Stimulated activated CD4-positive, alpha-beta T cell treated with anti-CD3 and anti-CD28 coated beads, Interleukin-4, amount 100 ng/mL, for 48 hours (primary cell): ENCODE results near the gene MAP2K6.

ENCODE experiments used
- DNase-seq, 2 donors: peaks; one replicate each; pipeline ENCODE4 v3.0.0-alpha.2; 2020; ENCODE audit warnings: low read depth in 2 of 2

Gene MAP2K6

GRCh38 chr17:69414408-69415274 lies at the start of gene MAP2K6:
Gene MAP2K6, plus strand, starts transcription at chr17:69414697. Its CDS starts 288 bp downstream, at chr17:69414985.
- peak; percentile 66 to 72 for DNase-seq

GRCh38 chr17:69367298-69367697 lies 47.2 kb upstream of the MAP2K6 start:
- no peak for DNase-seq

GRCh38 chr17:69373069-69373468 lies 41.4 kb upstream of the MAP2K6 start:
- DNase-seq = no peak

- no peak for DNase-seq
Measured at GRCh38 chr17:69375229-69375628, 39.3 kb upstream of the MAP2K6 start.

GRCh38 chr17:69388822-69389442 lies 25.6 kb upstream of the MAP2K6 start:
- no peak for DNase-seq

- no peak for DNase-seq
Measured at GRCh38 chr17:69390795-69391501, 23.5 kb upstream of the MAP2K6 start.

- DNase-seq = no peak
Measured at GRCh38 chr17:69401251-69401650, 13.2 kb upstream of the MAP2K6 start.

GRCh38 chr17:69402052-69402451 lies 12.4 kb upstream of the MAP2K6 start:
- DNase-seq = no peak

GRCh38 chr17:69404399-69404798 lies 10.1 kb upstream of the MAP2K6 start:
- DNase-seq = no peak

- no peak for DNase-seq
Measured at GRCh38 chr17:69405096-69405495, 9.4 kb upstream of the MAP2K6 start.

DNA sequence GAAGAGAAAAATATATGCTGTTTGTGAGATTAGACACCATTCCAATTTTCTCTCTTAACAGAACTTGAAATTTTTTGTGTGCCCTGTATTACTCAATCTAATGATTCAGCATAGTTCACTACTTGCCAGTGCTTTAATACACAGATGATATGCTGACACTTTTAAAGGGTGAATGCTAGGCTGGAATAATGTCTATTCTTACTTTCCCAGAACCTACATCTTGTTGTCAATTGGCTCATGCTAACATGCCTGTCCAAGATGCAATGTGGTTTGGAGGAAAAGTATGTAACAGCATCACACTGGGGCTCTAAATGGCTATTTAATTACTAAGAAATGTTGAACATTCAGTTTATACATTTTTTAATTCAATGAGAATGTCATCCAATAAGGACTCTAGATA lies 7.6 kb upstream of the MAP2K6 start:
- DNase-seq = no peak

DNA sequence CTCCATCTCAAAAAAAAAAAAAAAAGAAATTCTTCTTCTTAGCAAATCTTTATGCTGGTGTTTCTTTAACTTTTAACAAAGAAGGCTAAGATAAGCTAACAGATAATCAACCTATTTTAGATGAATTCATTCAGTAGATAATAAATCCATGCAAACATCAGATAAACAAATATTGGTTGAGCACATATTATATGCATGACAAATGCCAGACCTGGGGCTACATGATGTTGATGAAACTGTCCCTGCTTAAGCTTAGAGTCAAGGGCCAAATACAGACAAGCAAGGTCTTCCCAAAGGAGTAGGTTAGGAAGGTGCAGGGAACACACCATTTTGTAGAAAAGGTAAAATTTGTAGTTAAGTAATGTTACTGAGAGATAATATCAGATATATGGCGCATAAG lies 6.7 kb upstream of the MAP2K6 start:
- DNase-seq = no peak

DNA sequence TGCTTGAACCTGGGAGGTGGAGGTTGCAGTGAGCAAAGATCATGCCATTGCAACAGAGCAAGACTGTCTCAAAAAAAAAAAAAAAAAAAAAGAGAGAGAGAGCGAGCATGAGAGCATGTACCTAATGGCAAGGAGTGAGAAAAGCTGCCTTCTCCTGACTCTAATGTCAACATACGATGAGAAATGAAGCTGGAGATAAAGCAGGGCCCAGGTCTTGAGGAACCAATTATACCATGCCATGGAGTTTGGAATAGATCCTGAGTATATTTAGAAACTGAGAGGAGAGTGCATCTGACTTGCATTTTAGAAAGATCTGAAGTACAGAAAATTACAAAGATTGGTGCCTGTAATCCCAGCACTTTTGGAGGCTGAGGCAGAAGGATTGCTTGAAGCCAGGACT lies 3.8 kb upstream of the MAP2K6 start:
- DNase-seq = no peak

GRCh38 chr17:69411766-69412165 lies 2.7 kb upstream of the MAP2K6 start:
- no peak for DNase-seq

- no peak for DNase-seq
Measured at GRCh38 chr17:69412251-69412671, 2.2 kb upstream of the MAP2K6 start.

DNA sequence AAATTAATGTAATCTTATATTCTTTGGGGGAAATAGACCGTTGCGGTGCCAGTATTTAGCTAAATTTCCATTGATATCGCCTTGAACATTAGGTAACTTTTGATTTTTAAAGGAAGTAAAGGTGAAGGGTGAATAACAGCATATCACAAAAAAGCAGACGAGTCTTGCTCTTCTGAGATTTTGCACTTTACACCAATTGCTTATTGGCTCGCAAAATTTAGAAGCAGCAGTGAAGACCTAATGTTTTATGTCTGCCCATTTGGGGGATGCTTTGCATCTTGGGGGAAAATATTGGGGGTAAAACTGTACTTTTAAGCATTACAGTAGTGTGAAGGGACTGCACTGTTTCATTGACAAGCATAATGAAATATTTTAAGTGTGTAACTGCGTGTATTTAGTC lies 934 bp downstream of the MAP2K6 start:
- no peak for DNase-seq

- DNase-seq = no peak
Measured at GRCh38 chr17:69417545-69418483, 3.3 kb downstream of the MAP2K6 start.

GRCh38 chr17:69418535-69418934 lies 4.0 kb downstream of the MAP2K6 start:
- no peak for DNase-seq

- no peak for DNase-seq
Measured at GRCh38 chr17:69423450-69423849, 9.0 kb downstream of the MAP2K6 start.

DNA sequence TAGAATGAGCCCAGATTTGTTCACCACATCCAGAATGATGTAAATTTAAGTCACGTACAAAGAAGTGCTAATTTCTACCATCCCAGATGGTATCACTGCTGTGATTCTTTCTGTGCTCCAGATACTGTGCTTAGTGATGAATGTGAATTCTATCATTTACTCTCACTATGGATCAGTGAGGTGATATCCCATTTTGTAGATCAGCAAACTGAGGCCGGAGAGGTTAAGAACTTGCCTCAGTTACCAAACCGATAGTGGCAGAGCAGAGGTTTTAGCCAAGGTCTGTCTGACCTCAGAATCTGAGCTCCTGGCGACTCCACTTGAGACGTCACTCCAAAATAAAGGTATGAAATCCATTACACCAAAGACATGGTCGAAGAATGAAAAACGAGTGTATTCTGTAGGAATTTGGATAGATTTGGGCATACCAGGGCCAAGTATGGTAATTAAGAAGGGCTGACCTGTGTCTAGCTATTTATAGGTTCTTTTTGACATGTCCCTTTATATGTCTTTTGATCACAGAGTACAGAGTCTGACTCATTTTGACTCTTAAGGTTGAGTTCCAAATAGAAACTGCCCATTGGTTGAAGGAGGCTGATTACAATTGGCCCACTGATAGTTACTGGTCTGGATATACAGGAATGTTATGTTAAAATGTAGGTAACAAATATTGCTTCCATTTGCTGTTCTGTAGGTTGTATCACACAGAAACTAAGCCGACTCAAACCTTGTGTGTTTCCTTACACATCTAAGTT lies 10.0 kb downstream of the MAP2K6 start:
- no peak for DNase-seq

DNA sequence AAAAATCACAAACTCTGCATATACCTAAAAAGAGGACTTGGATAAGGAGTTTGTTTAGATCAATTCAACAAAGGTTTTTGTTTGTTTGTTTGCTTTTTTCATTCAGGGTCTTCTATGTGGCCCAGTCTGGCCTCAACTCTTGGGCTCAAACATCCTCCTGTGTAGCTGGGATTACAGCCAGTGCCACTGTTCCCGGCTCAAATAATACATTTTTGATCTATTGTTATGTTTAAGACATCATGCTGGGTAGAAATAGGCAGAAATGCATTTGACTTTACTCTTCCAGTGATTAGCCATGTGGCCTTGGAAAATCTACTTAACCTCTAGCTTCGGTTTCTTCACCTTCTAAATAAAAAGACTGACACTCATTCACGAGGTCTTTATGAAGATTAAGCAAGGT lies 11.5 kb downstream of the MAP2K6 start:
- DNase-seq = no peak
